Measurements from ENCODE around the gene THAP12. TPM values are rescaled to one million over a fixed set of nuclear protein-coding genes. Genes with fewer than 3 reads are reported as not detected.

The THAP12 gene
- total and polyA plus RNA-seq, 10 of the 15 experiments (the other 5 are each of a cell fraction or from before 2014, with no cell fraction given) = 12.6 to 45.6 (median 22.3) TPM

DNA sequence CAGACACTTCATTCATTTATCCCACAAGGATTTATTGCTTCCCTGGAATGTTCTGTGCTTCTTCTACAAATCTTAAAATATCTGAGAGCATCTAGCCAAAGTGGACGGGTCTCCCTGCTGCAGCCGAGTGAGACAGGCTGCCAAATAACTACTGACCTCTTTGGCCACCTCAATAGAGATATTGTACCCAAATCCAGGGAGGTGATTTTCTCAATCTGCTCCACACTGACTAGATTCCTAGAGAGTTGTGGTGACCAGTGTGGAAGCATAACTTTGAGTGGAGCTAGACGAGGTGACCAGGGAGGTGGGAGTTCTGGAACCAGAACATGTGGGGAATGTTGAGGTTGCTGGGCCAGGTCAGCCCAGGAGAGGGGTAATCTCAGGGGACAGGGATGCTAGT is 77.5 kb downstream of the THAP12 start (continued):
- no peak for TF ChIP-seq ZBED1 (IDR thresholded peaks at IDR 0.05; ENCODE audit: borderline replicate concordance)
- TF ChIP-seq BHLHE40 (IDR thresholded peaks at IDR 0.05; ENCODE audit: borderline replicate concordance in 1 of 2, low read depth in 2 of 2, low read length in 1 of 2) = no peak
- TF ChIP-seq, protein P1, sequence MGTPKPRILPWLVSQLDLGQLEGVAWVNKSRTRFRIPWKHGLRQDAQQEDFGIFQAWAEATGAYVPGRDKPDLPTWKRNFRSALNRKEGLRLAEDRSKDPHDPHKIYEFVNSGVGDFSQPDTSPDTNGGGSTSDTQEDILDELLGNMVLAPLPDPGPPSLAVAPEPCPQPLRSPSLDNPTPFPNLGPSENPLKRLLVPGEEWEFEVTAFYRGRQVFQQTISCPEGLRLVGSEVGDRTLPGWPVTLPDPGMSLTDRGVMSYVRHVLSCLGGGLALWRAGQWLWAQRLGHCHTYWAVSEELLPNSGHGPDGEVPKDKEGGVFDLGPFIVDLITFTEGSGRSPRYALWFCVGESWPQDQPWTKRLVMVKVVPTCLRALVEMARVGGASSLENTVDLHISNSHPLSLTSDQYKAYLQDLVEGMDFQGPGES (IDR thresholded peaks at IDR 0.05) = no peak
- TF ChIP-seq, protein P2, sequence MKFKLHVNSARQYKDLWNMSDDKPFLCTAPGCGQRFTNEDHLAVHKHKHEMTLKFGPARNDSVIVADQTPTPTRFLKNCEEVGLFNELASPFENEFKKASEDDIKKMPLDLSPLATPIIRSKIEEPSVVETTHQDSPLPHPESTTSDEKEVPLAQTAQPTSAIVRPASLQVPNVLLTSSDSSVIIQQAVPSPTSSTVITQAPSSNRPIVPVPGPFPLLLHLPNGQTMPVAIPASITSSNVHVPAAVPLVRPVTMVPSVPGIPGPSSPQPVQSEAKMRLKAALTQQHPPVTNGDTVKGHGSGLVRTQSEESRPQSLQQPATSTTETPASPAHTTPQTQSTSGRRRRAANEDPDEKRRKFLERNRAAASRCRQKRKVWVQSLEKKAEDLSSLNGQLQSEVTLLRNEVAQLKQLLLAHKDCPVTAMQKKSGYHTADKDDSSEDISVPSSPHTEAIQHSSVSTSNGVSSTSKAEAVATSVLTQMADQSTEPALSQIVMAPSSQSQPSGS (IDR thresholded peaks at IDR 0.05; ENCODE audit: low read length) = no peak

DNA sequence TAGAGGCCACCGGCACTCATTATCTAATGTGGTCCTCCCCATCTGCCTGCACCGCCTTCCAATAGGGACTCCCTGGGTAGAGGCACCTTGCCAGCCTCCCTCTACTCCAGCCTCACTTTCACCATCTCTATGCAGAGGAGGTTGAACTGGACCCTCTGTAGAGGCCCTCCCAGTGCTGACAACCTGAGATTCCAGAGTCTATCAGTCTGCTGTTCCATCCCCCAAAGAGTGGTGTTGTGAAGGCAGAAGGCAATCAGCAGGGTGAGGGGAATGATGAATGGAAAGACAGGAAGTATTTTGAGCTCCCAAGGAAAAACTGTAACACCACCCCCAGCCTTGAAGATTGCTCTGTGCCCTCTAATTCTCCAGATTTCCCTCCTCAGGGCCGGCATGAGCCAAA is 77.9 kb downstream of the THAP12 start:
- POLR2A ChIA-PET = no interaction called here
- DNase-seq (ENCODE audit: low read depth, low spot score) = no peak
- H3K79me2 ChIP-seq (ENCODE audit: control insufficient read depth, insufficient read depth, low read length) = no peaks in the 10 kb centered on the region
- in situ Hi-C loops (cut with MboI) = no loop called here
- no peaks in the 10 kb centered on the region for H3K9me3 ChIP-seq (replicated peaks; ENCODE audit: control insufficient read depth, insufficient read depth, low read length)
- no TSS peak for BruUV-seq (replicated peaks)
- no peaks in the 10 kb centered on the region for H3K4me1 ChIP-seq (ENCODE audit: control insufficient read depth, insufficient read depth, low read length)
- FAIRE-seq = no peak
- no peak overlapping the region for H3K4me3 ChIP-seq
- H3K27me3 ChIP-seq (replicated peaks in 1 of 2; ENCODE audit: control insufficient read depth in 2 of 2, insufficient read depth in 2 of 2, low read length in 1 of 2) = peaks cover 3% of the 10 kb centered on the region in 2 experiments; a peak in 3 of 4 replicates
- no peak overlapping the region for H3K4me2 ChIP-seq (ENCODE audit: control insufficient read depth, insufficient read depth)
- intact Hi-C loops (cut with micrococcal nuclease; ENCODE audit: unreplicated experiment) = no loop called here
- H2AFZ ChIP-seq (ENCODE audit: control insufficient read depth, low read depth, low read length) = no peak overlapping the region
- no peaks in the 10 kb centered on the region for H3K36me3 ChIP-seq (ENCODE audit: control insufficient read depth in 2 of 2, insufficient read depth in 2 of 2, low read length in 1 of 2)
- TF ChIP-seq EGR1 (IDR thresholded peaks at IDR 0.05; ENCODE audit: borderline replicate concordance in 1 of 2, low read depth in 2 of 2, low read length in 2 of 2) (no peak), CHD2 (IDR thresholded peaks at IDR 0.05; ENCODE audit: borderline replicate concordance, low read depth, low read length) (no peak), MTA2 (IDR thresholded peaks at IDR 0.05; ENCODE audit: low read depth) (no peak), STAT3 (IDR thresholded peaks at IDR 0.05; ENCODE audit: low read depth, low read length) (no peak), ZZZ3 (IDR thresholded peaks at IDR 0.05; ENCODE audit: control insufficient read depth, insufficient read length, low read depth) (no peak), CHD4 (IDR thresholded peaks at IDR 0.05) (no peak), GABPA (IDR thresholded peaks at IDR 0.05; ENCODE audit: low read depth) (no peak)
- no peaks in the 10 kb centered on the region for H4K20me1 ChIP-seq (ENCODE audit: control insufficient read depth, insufficient read depth)
- CTCF ChIA-PET = no interaction called here
- no peak overlapping the region for H3K9ac ChIP-seq (ENCODE audit: control insufficient read depth, insufficient read depth, low read length)
- ATAC-seq = no peak
- no peak overlapping the region for H3K27ac ChIP-seq (ENCODE audit: control insufficient read depth, insufficient read depth)
- 64% methylated on average over 3 of the region's 3 CpGs for WGBS (ENCODE audit: insufficient coverage, insufficient replicate concordance, low lambda C conversion rate, missing lambda C conversion rate)
- SMC1A ChIA-PET (ENCODE audit: uncharacterized antibody, unreplicated experiment) = interaction anchor here (0.9 kb wide), 1 partner anchor 52 kb away, joined by 3 read pairs; no protein-coding TSS in a partner anchor
- RAD21 ChIA-PET (ENCODE audit: unreplicated experiment) = no interaction called here

Small RNA genes lying within 50 kb of the gene (small RNA-seq; reads per million reads assigned to genes)
- gene RF00019 = not detected

Other genes with a start within 250 kb of the THAP12 start
- not detected in 2 replicates for gene WNT11, start 174.6 kb downstream of the THAP12 start, total RNA-seq (2014; rRNA removed)
- gene WNT11, start 174.6 kb downstream of the THAP12 start, total RNA-seq (2014; rRNA removed; fragmentation: Illumina TruSeq; extraction: Trizol) = not detected in 2 replicates
- gene WNT11, start 174.6 kb downstream of the THAP12 start, total RNA-seq (2021) = not detected in 2 replicates
- gene WNT11, start 174.6 kb downstream of the THAP12 start, polyA plus RNA-seq (2011; rRNA removed) = 0.05 TPM in 1 of 2 replicates, not detected in the other
- gene WNT11, start 174.6 kb downstream of the THAP12 start, polyA plus RNA-seq (2014; fragmentation: Illumina TruSeq; extraction: Trizol) = not detected in 2 replicates
- gene WNT11, start 174.6 kb downstream of the THAP12 start, polyA plus RNA-seq (2014; fragmentation: Nextera tagmentation; extraction: Ambion mirVana) = not detected
- gene WNT11, start 174.6 kb downstream of the THAP12 start, polyA plus RNA-seq (2014; rRNA removed) = 0.53 TPM in 1 of 2 replicates, not detected in the other
- gene WNT11, start 174.6 kb downstream of the THAP12 start, polyA plus RNA-seq (2016; fragmentation: Nextera tagmentation; extraction: Ambion mirVana) = under 1 TPM in 1 of 2 experiments, not detected in 1; 0.19 TPM
- gene GVQW3, start 191 bp upstream of the THAP12 start, total RNA-seq (2014; rRNA removed) = 1.9 and 2.0 TPM in 2 replicates
- gene GVQW3, start 191 bp upstream of the THAP12 start, total RNA-seq (2014; rRNA removed; fragmentation: Illumina TruSeq; extraction: Trizol) = 1.6 and 1.9 TPM in 2 replicates
- gene GVQW3, start 191 bp upstream of the THAP12 start, total RNA-seq (2021) = 1.7 and 2.2 TPM in 2 replicates
- 3.3 and 4.6 TPM in 2 replicates for gene GVQW3, start 191 bp upstream of the THAP12 start, polyA plus RNA-seq (2011; rRNA removed)
- gene GVQW3, start 191 bp upstream of the THAP12 start, polyA plus RNA-seq (2014; fragmentation: Illumina TruSeq; extraction: Trizol) = 1.9 and 2.5 TPM in 2 replicates
- under 1 TPM; 0.13 to 0.75 TPM for gene GVQW3, start 191 bp upstream of the THAP12 start, polyA plus RNA-seq (2014; fragmentation: Nextera tagmentation; extraction: Ambion mirVana)
- gene GVQW3, start 191 bp upstream of the THAP12 start, polyA plus RNA-seq (2014; rRNA removed) = 2.9 and 3.3 TPM in 2 replicates
- under 1 TPM; 0.62 to 0.74 TPM for gene GVQW3, start 191 bp upstream of the THAP12 start, polyA plus RNA-seq (2016; fragmentation: Nextera tagmentation; extraction: Ambion mirVana)
- gene EMSY, start 63.9 kb upstream of the THAP12 start, total RNA-seq (2014; rRNA removed) = 14.7 and 18.0 TPM in 2 replicates
- 12.7 and 16.5 TPM in 2 replicates for gene EMSY, start 63.9 kb upstream of the THAP12 start, total RNA-seq (2014; rRNA removed; fragmentation: Illumina TruSeq; extraction: Trizol)
- gene EMSY, start 63.9 kb upstream of the THAP12 start, total RNA-seq (2021) = 14.3 and 17.5 TPM in 2 replicates
- 16.3 and 26.9 TPM in 2 replicates for gene EMSY, start 63.9 kb upstream of the THAP12 start, polyA plus RNA-seq (2011; rRNA removed)
- gene EMSY, start 63.9 kb upstream of the THAP12 start, polyA plus RNA-seq (2014; fragmentation: Illumina TruSeq; extraction: Trizol) = 13.6 and 16.3 TPM in 2 replicates
- gene EMSY, start 63.9 kb upstream of the THAP12 start, polyA plus RNA-seq (2014; fragmentation: Nextera tagmentation; extraction: Ambion mirVana) = 1 to 10 TPM; 9.3 to 9.8 TPM
- gene EMSY, start 63.9 kb upstream of the THAP12 start, polyA plus RNA-seq (2014; rRNA removed) = 13.4 and 21.3 TPM in 2 replicates
- gene EMSY, start 63.9 kb upstream of the THAP12 start, polyA plus RNA-seq (2016; fragmentation: Nextera tagmentation; extraction: Ambion mirVana) = 10 to 100 TPM; 11.2 to 11.3 TPM

Data from GM12878 (cell line).